Psoas muscle (tissue), 8 donors: ENCODE data around the gene PLK4. TPM values are rescaled to one million over a fixed set of nuclear protein-coding genes. Genes with fewer than 3 reads are reported as not detected.

Experiments used
- ATAC-seq, 4 donors: fragments of 200-7000 bp; cut with Tn5 transposase; one replicate each; pipeline ENCODE4 v1.9.1; 2020; ENCODE audit warnings: moderate library complexity in 3 of 4, mild to moderate bottlenecking in 2 of 4
- DNase-seq, 2 donors: peaks; one replicate each; pipeline ENCODE4 v3.0.0-alpha.2; 2020
- H3K27ac ChIP-seq: fragments of 200-600 bp; one replicate; pipeline ENCODE4 v1.8.0; 2022
- H3K27me3 ChIP-seq, 3 donors: fragments of 200-600 bp in 1 of 3; one replicate each; pipeline versions ENCODE4 v1.6.1 to v1.8.0; 2013 to 2022; ENCODE audit warnings: low read length in 2 of 3, mild to moderate bottlenecking in 2 of 3, moderate library complexity in 1 of 3; ENCODE audit not compliant: insufficient read depth in 3 of 3
- H3K36me3 ChIP-seq, 2 donors: fragments of 200-600 bp in 1 of 2; one replicate each; pipeline versions ENCODE4 v1.6.1 to v1.8.0; 2013 to 2022; ENCODE audit warnings: low read depth in 1 of 2, mild to moderate bottlenecking in 1 of 2, moderate library complexity in 1 of 2; ENCODE audit not compliant: insufficient read depth in 1 of 2
- H3K4me1 ChIP-seq: fragments of 200-600 bp; one replicate; pipeline ENCODE4 v1.8.0; 2022
- H3K4me3 ChIP-seq: fragments of 200-600 bp; one replicate; pipeline ENCODE4 v1.8.0; 2022; ENCODE audit warnings: mild to moderate bottlenecking
- H3K9me3 ChIP-seq: fragments of 200-600 bp; one replicate; pipeline ENCODE4 v1.8.0; 2022
- WGBS, 3 donors: extraction: QIAGEN DNeasy Blood & Tissue Kit; methylation state at CpG; one replicate each; pipeline versions ENCODE4 v1.1.6 to v1.1.7; 2013; 5-methylcytosine and 5-hydroxymethylcytosine counted together
- intact Hi-C, 2 donors: fragments of 100-400 bp; cut with DNase I; formaldehyde crosslinking; loops; one replicate each; pipeline versions ENCODE4 v1.11.0 to v1.14.2; 2022
- polyA plus RNA-seq, 3 donors: library from polyadenylated mRNA; stranded (reverse); fragments of 200-250 nt; gene quantifications; one replicate each; pipeline ENCODE4 v1.2.3, GENCODE V29; 2013
- total RNA-seq, 4 donors: library from RNA; stranded (reverse); fragmentation: NEBNext Ultra II Directional in 2 of 4; extraction: Animal tissue kit (Norgen Biotek cat#: 25700) in 2 of 4; gene quantifications; one replicate each; pipeline versions ENCODE4 v1.2.1 to v1.2.4, GENCODE V29; 2021 to 2023
- TF ChIP-seq, protein P1 (sequence below): fragments of 200-600 bp; IDR thresholded peaks from one replicate; pipeline ENCODE4 v1.8.0; 2022; ENCODE audit warnings: antibody characterized with exemption
- donor health status: healthy with polysubstance abuse.
- donor health status: DM: no; HTN: no; CAD: no; lungs with moderate emphysema.
- donor health status: Bipolar disorder and iron deficiency.
- donor health status: healthy.
- donor health status: DM: yes; HTN: yes; CAD: no.
- donor health status: DM: no; HTN: no; CAD: no.
- donor health status: DM: no; HTN: no; CAD: no.
- donor health status: DM: yes; HTN: yes; CAD: no.

The PLK4 gene
- total and polyA plus RNA-seq, 7 donors: 0.14 to 0.67 (median 0.45) TPM; not detected in 1

DNA sequence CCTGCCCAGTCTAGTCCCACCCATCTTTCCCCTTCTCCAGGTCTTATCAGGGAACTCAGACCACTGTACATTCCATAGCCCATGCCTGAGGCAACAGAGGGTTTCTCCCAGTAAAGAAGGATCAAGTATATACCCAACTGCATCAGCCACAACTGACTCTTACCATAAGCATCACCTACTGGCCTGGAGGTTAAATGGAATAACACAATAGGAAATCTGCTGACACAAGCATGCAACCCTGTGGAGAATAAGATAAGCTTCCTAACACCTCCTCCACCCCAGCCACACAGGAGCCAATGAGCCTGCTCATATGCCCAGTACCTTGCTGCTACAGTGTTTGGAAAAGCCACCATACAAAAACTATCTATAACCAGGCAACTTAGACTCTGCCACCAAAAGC, 34.6 kb upstream of the PLK4 start:
- no peaks in the 10 kb centered on the region for H3K4me1 ChIP-seq
- no peaks in the 10 kb centered on the region for H3K27me3 ChIP-seq
- DNase-seq: no peak
- no peaks in the 10 kb centered on the region for H3K36me3 ChIP-seq
- peaks cover 22% of the 10 kb centered on the region for H3K9me3 ChIP-seq
- H3K4me3 ChIP-seq: no peak overlapping the region
- H3K27ac ChIP-seq: no peak overlapping the region
- no peak for ATAC-seq
- intact Hi-C loops: no loop called here
- TF ChIP-seq, protein P1, sequence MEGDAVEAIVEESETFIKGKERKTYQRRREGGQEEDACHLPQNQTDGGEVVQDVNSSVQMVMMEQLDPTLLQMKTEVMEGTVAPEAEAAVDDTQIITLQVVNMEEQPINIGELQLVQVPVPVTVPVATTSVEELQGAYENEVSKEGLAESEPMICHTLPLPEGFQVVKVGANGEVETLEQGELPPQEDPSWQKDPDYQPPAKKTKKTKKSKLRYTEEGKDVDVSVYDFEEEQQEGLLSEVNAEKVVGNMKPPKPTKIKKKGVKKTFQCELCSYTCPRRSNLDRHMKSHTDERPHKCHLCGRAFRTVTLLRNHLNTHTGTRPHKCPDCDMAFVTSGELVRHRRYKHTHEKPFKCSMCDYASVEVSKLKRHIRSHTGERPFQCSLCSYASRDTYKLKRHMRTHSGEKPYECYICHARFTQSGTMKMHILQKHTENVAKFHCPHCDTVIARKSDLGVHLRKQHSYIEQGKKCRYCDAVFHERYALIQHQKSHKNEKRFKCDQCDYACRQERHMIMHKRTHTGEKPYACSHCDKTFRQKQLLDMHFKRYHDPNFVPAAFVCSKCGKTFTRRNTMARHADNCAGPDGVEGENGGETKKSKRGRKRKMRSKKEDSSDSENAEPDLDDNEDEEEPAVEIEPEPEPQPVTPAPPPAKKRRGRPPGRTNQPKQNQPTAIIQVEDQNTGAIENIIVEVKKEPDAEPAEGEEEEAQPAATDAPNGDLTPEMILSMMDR: no peak

DNA sequence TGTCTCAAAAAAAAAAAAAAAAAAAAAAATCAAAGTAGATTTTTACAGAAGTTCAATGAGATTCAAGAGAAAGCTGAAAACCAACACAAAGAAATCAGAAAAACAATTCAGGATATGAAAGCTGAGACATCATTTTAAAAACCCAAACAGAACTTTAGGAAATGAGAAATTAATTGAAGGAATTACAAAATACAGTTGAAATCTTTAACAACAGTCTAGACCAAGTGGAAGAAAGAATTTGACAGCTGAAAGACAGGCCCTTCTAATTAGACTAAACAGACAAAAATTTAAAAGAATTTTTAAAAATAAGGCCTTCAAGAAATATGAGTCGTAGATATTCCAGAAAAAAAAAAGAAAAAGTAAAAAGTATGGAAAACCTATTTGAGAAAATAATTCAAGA, 33.9 kb upstream of the PLK4 start:
- 89 to 100% (median 93%) methylated on average over 1 of the region's 1 CpG for WGBS, 3 donors
- DNase-seq: no peak
- H3K9me3 ChIP-seq: peaks cover 27% of the 10 kb centered on the region
- TF ChIP-seq, protein P1: no peak
- H3K27ac ChIP-seq: no peak overlapping the region
- no peak for ATAC-seq
- H3K4me3 ChIP-seq: no peak overlapping the region
- H3K36me3 ChIP-seq: no peaks in the 10 kb centered on the region
- intact Hi-C loops: no loop called here
- H3K4me1 ChIP-seq: no peaks in the 10 kb centered on the region
- no peaks in the 10 kb centered on the region for H3K27me3 ChIP-seq

DNA sequence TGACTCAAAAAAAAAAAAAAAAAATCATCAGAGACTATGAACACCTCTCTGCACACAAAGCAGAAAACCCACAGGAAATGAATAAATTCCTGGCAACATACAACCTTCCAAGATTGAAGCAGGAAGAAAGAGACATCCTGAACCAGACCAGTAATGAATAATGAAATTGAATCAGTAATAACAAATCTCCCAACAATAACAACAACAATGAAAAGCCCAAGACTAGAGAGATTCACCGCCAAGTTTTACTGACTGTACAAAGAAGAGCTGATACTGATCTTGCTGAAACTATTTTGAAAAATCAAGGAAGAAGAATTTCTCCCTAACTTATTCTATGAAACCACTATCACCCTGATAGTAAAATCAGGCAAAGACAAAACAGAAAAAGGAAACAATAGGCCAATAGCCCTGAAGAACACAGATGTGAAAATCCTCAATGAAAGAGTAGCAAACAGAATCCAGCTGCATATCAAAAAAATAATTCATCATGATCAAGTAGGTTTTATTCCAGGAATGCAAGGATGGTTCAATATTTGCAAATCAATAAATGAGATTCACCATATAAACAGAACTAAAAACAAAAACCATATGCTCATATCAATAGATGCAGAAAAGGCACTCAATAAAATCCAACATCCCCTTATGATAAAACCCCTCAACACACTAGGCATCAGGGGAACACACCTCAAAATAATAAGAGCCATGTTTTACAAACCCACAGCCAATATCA, 31.0 kb upstream of the PLK4 start:
- TF ChIP-seq, protein P1: no peak
- intact Hi-C loops: no loop called here

DNA sequence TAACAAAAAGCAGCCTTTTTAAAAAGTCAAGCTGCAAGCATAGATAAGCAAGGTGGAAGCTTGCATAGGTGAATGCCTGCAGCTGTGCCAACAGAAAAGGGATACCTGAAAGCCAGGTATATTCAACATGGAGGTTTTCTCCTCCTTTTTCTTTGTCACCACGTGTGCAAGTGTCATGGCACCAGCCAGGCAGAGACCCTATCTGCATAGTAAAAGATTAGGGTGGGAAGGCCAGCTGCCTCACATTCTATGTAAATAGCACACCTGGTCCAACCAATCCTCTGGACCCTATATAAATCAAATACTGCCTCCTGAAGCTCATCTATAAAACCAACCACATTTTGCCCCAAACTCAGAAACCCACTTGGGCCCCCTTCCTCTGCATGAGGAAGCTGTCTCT, 28.0 kb upstream of the PLK4 start:
- DNase-seq: no peak
- intact Hi-C loops: no loop called here
- no peak for ATAC-seq
- Histone ChIP-seq H3K4me3 (no peak overlapping the region), H3K27me3 (no peaks in the 10 kb centered on the region), H3K4me1 (no peaks in the 10 kb centered on the region), H3K27ac (no peak overlapping the region), H3K36me3 (no peaks in the 10 kb centered on the region), H3K9me3 (peaks cover 24% of the 10 kb centered on the region)
- TF ChIP-seq, protein P1: no peak
- WGBS, 3 donors: 18 to 29% (median 28%) methylated on average over 1 of the region's 1 CpG

More for the DNA sequence above, 31.0 kb upstream of the PLK4 start:
- Histone ChIP-seq H3K36me3 (no peaks in the 10 kb centered on the region), H3K9me3 (peaks cover 30% of the 10 kb centered on the region), H3K4me1 (no peaks in the 10 kb centered on the region), H3K4me3 (no peak overlapping the region), H3K27me3 (no peaks in the 10 kb centered on the region), H3K27ac (no peak overlapping the region)
- ATAC-seq (no peak), DNase-seq (no peak)
- 92 to 95% (median 93%) methylated on average over 1 of the region's 1 CpG for WGBS, 3 donors
